T follicular helper cell (primary cell): ENCODE data around the gene THAP12.
"Not testable (repeated sequence)": the region's sequence is repeated elsewhere in the genome, so short reads cannot be mapped to it uniquely, and the experiment has no call there.

Experiments used
- DNase-seq: peaks from one replicate; pipeline ENCODE4 v3.0.0-alpha.2; 2020; ENCODE audit warnings: low read depth

THAP12 gene

GRCh38 chr11:76323804-76324203 is 57.1 kb downstream of the THAP12 start:
- DNase-seq, result no peak

GRCh38 chr11:76323375-76323774 is 57.6 kb downstream of the THAP12 start:
- DNase-seq, result not testable (repeated sequence)

GRCh38 chr11:76322942-76323341 is 58.0 kb downstream of the THAP12 start:
- no peak for DNase-seq

GRCh38 chr11:76322540-76322939 is 58.4 kb downstream of the THAP12 start:
- no peak for DNase-seq

GRCh38 chr11:76321820-76322524 is 59.0 kb downstream of the THAP12 start:
- no peak for DNase-seq

GRCh38 chr11:76321340-76321739 is 59.6 kb downstream of the THAP12 start:
- DNase-seq, result no peak

- DNase-seq, result no peak
These were observed 60.0 kb downstream of the THAP12 start for GRCh38 chr11:76320929-76321328.

GRCh38 chr11:76319798-76320197 is 61.1 kb downstream of the THAP12 start:
- DNase-seq, result not testable (repeated sequence)

GRCh38 chr11:76318744-76319384 is 62.1 kb downstream of the THAP12 start:
- peak; percentile 79 for DNase-seq

GRCh38 chr11:76317296-76317695 is 63.6 kb downstream of the THAP12 start:
- no peak for DNase-seq

GRCh38 chr11:76316726-76317125 is 64.2 kb downstream of the THAP12 start:
- DNase-seq, result no peak

GRCh38 chr11:76315182-76315853 is 65.6 kb downstream of the THAP12 start:
- DNase-seq, result no peak

GRCh38 chr11:76314741-76315090 is 66.2 kb downstream of the THAP12 start:
- DNase-seq, result no peak

- no peak for DNase-seq
These were observed 66.8 kb downstream of the THAP12 start for GRCh38 chr11:76313913-76314740.

- DNase-seq, result no peak
These were observed 67.7 kb downstream of the THAP12 start for GRCh38 chr11:76313271-76313670.

- no peak for DNase-seq
These were observed 69.9 kb downstream of the THAP12 start for GRCh38 chr11:76310832-76311595.

- no peak for DNase-seq
These were observed 72.8 kb downstream of the THAP12 start for GRCh38 chr11:76307978-76308747.

GRCh38 chr11:76307396-76307795 is 73.5 kb downstream of the THAP12 start:
- DNase-seq, result no peak

GRCh38 chr11:76303399-76303798 is 77.5 kb downstream of the THAP12 start:
- DNase-seq, result no peak

- DNase-seq, result no peak
These were observed 77.9 kb downstream of the THAP12 start for GRCh38 chr11:76302996-76303395.
